HG03045 (cell line): ENCODE data around the gene HERPUD2.
A peak's percentile ranks its signal among the peaks of the same experiment; 100 is the strongest.
"Not testable (repeated sequence)": the region's sequence is repeated elsewhere in the genome, so short reads cannot be mapped to it uniquely, and the experiment has no call there.

ENCODE experiments used
- ATAC-seq: cut with Tn5 transposase; IDR thresholded peaks from one replicate; pipeline ENCODE4 v1.9.1; 2021; ENCODE audit warnings: mild to moderate bottlenecking, moderate library complexity; ENCODE audit not compliant: unreplicated experiment

HERPUD2 gene

DNA sequence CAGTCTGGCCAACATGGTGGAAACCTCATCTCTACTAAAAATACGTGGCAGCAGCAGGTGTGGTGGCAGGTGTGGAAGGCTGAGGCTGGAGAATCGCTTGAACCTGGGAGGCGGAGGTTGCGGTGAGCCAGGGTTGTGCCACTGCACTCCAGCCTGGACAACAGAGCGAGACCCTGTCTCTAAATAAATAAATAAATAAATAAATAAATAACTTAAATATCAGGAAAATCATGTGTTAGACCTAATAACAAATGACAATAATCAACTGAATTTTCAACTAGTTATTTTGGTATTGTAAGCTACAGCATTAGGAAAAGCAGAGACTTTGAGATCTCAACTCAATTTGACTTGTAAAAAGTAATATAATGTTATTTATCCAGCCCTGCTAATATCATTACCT, 9.2 kb downstream of the HERPUD2 start:
- no peak for ATAC-seq

DNA sequence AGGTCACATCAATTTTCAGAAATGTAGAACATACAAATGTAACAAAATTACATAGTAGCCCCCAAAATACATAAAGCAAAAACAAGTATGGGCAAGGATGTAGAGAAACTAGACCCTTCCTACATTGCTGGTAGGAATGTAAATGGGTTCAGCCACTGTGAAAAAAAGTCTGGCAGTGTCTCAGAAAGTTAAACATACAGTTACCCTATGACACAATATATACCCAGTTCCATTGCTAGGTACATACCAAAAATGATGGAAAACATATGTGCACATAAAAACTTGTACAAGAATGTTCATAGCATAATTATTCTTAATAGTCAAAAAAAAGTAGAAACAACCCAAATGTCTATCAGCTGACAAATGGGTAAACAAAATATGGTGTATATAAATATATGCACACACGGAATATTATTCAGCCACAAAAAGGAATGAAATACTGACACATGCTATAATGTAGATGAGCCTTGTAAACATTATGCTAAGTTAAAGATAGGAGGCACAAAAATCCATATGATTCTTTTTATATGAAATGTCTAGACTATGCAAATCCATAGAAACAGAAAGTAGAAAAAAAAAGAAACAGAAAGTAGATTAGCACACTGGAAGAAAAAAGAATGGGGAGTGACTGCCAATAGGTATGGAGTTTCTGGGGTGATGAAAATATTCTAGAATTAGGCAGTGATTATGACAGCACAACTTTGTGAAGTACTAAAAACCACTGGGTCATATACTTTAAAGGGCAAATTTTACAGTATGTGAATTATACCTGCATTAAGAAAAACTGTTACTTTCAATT, 13.5 kb downstream of the HERPUD2 start:
- ATAC-seq, result peak; percentile 69

DNA sequence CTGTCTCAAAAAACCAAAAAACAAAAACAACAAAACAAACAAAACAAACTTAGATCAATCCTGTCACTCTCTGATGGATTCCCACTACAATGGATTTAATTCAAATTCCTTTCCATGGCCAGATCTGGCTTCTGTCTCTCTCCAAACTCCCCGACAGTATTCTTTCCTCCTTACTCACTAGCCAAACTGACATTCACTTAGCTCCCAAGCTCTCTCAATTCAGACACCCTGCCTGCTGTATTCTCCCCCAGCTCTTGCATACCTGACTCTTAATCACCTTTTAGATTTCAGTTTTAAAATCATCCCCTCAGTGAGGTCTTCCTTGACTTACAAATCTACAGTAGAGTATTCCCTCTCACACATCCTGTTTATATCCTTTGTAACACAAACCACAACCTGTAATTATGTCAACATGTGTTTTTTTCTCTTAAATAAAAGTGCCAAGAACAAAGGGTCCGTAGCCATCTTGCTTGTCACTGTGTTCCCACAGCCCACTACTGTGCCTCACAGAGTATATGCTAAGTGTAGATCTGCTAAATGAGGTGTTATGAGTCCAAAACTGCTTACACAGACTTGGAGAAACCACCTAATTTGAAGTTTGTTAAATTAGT, 14.4 kb downstream of the HERPUD2 start:
- ATAC-seq, result no peak

DNA sequence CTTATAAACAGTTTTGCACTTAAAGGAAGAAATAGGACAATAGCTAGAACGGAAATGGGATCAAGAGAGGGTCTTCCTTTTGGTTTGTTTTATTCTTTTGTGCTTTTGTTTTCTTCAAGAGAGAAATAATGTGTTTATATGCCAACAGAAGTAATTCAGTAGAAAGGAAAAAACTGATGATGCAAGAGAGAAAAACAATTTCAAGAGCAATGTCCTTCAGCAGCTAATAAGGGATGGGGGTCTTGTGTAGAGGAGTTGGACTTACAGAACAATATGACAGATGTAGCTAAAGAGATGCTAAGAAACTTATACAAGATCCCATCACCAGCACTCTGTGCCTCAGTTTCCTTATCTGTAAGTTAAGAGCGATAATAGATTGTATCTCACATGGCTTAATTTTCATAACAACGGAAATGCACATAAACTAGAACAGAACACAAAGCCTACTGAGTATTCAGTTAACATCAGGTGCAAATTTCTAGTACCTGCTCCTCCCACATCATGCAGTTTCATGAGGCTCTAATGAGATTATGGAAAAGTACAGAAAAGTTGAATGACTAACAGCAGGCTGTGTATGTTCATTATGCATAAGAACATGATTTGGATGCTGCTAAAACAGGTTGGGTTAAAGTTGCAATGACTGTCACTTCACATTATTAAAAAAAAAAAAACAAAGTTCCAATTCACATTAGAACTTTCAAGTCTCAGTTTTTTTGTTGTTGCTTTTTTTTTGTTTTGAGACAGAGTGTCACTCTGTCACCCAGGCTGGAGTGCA, 17.2 kb downstream of the HERPUD2 start:
- no peak for ATAC-seq

DNA sequence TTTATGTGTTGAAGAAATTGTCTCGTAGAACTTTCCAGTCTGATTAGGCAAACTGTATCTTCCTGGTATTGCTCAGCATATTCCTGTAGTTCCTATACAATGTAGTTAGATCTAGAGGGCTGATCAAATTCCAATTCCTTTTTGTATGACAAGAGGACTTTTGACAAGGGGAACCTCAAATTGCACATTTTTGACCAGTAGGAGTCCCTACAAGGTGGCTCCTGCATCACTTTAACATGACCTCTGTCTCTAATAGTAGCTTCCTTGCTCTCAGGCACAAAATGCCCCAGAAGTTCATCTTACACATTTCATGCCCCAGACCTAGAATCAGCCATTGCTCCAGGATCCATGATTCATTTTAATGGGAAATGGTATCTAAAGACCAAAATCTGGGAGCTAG, 18.7 kb downstream of the HERPUD2 start:
- ATAC-seq, result no peak

DNA sequence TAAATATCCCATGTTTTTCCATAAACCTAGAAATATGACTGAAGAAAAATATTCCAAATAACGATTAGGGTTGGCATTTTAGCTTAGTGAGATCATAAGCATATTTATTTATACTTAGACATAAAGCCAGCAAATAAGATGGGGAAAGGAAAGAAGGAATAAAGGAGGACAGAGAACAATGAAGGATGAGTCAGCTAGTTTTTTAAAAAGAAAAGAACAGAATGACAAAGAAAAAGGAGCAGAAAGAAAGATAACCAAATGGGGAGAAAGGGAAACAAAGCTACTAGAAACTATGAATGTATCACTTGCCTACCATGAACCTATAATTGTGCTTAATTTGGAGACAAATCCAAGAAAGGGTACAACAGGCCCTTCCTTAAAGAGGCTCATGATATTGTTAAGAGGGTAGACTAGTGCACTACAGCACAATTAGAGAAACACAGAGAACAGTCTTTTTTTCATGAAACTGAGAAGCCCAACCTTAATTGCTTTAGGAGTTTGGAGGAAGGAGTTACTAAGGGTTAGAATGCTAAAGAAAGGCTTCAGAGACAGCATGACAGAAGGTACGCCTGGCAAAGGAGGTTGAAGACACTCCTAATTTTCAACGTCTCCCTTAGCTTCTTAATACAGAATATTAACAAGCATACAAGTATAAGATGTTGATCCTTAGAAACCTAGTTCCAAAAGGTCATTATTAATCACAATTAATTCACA, 23.9 kb downstream of the HERPUD2 start:
- no peak for ATAC-seq

DNA sequence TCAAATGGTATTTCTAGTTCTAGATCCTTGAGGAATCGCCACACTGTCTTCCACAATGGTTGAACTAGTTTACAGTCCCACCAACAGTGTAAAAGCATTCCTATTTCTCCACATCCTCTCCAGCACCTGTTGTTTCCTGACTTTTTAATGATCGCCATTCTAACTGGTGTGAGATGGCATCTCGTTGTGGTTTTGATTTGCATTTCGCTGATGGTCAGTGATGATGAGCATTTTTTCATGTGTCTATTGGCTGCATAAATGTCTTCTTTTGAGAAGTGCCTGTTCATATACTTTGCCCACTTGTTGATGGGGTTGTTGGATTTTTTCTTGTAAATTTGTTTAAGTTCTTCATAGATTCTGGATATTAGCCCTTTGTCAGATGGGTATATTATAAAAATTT, 34.5 kb downstream of the HERPUD2 start:
- not testable (repeated sequence) for ATAC-seq

DNA sequence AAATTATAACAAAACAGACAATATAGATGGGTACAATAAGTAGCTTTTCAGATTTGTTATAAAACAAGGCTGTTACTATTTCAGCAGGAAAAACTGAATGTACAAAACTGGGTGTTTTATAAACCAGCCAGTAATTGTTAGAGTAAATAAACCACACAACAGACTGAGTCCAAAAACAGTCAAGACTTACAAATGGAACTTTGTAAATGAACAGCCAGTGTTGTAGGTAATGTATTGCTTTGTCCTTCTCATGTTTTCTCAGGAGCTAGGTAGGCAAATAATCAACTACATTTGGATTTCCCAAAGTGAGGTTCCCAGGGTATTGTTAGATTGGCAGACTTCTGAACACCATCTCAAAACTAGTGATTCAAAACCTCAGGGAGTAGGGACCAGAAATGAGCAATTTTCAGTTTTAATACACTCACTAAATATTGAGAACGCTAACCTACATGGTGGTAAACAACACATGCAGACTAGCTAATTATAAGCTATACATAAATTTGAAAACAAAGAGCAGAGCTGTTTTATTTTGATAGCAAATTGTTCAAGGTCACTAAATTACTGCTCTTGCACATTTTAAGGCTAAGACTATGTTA, 36.2 kb downstream of the HERPUD2 start:
- no peak for ATAC-seq

DNA sequence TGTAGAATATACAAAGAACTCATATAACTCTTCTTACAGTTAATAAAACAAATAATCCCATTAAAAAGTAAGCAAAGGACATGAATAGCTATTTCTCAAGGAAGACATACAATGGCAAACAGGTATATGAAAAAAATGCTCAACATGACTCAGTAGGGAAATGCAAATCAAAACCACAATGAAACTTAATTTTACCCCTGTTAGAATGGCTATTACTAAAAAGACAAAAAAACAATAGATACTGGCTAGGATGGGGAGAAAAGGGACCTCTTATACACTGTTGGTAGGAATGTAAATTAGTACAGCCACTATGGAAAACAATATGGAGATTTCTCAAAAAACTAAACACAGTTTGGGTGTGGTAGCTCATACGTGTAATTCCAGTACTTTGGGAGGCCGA, 37.8 kb downstream of the HERPUD2 start:
- ATAC-seq, result no peak

DNA sequence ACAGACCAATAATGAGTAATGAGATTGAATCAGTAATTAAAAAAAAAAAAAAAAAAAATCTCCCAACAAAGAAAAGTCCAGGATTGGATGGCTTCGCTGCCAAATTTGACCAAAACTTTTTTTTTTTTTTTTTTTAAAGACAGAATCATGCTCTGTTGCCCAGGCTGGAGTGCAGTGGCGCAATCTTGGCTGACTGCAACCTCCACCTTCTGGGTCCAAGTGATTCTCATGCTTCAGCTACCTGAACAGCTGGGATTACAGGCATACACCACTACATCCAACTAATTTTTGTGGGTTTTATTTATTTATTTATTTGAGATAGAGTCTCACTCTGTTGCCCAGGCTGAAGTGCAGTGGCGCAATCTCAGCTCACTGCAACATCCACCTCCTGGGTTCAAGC, 40.4 kb downstream of the HERPUD2 start:
- not testable (repeated sequence) for ATAC-seq

DNA sequence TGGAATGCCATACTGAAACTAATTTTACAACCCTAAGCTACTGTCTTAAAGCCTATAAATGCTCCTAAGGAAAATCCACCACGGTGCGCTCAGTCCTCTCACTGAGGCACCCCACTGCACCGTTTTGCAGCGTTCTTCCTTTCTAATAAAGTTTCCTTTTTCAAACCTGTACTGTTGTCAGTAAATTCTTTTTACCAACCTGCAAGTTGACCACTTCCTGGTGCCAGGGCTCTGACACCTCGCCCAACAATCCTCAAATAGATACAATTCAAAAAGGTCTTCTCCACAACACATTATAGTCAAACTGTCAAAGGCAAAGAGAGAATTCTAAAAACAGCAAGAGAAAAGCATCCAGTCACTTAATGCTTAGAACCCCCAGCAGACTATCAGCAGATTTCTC, 42.8 kb downstream of the HERPUD2 start:
- no peak for ATAC-seq

DNA sequence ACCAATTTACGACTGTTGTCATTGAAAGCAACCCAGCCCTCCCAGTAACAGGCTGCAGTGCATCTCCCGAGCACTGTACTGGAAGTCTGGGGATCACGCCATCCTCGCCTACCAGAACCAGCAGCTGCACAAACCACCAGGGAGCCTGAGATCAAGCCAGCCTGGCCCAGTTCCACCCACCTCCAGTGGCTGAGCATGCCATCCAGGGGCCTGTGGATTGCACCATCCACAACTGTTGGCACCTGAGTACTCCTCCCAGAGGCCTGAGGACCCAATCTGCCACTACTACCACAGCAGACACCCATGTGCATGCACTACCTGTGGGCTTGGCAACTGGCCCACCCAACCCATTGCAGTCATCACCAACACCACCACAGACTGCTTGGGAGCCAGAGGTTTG, 44.2 kb downstream of the HERPUD2 start:
- no peak for ATAC-seq

DNA sequence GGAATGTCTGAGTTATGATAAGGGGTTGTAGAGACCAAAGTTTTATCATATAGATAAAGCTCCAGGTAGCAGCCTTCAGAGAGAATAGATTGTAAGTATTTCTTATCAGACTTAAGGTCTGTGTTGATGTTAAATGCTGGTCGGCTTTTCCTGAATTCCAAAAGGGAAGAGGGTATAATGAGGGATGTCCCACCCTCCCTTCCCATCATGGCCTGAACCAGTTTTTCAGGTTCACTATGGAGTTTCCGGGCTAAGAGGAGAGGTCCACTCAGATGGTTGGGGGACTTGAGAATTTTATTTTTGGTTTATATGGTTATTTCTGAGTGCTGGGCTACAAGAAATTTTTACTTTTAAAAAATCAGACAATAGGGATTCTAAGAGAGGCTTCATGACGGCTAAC, 45.2 kb downstream of the HERPUD2 start:
- ATAC-seq, result no peak

DNA sequence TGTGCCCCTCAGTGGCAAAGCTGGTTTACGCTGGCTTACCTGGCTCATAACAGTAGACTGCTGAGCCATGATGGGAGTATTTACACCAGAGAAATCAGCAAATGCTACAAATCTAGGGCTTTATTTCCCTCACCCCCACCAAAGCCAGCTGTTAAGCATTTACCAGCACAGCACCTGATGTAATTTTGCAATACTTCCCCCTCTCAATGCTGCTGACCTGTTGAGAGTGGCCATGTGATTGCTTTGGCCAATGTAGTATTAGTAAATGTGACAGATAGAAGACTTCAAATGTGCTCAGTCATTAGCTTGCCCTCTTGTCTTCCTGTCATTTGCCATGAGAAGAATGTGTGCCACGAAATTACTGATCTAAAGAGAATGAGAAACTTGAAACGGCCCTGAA, 46.6 kb downstream of the HERPUD2 start:
- ATAC-seq, result no peak

DNA sequence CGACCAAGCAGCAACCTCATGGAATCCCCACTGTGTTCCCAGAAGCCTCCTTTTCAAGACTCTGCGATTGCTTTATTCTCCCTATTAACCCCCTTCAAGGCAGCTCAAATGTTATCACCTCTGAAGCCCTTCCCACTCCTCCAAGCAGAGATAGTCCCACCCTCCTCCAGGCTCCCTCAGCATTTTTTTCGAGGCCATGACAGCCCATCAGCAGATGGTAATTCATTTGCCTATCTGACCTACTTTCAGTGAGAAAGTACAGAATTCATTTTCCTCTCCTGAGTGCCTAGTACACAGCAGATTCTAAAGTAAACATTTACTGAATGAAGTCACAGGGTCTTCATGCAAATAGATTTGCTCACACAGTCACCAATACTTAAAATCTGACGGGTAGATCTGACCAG, 47.8 kb downstream of the HERPUD2 start:
- no peak for ATAC-seq

DNA sequence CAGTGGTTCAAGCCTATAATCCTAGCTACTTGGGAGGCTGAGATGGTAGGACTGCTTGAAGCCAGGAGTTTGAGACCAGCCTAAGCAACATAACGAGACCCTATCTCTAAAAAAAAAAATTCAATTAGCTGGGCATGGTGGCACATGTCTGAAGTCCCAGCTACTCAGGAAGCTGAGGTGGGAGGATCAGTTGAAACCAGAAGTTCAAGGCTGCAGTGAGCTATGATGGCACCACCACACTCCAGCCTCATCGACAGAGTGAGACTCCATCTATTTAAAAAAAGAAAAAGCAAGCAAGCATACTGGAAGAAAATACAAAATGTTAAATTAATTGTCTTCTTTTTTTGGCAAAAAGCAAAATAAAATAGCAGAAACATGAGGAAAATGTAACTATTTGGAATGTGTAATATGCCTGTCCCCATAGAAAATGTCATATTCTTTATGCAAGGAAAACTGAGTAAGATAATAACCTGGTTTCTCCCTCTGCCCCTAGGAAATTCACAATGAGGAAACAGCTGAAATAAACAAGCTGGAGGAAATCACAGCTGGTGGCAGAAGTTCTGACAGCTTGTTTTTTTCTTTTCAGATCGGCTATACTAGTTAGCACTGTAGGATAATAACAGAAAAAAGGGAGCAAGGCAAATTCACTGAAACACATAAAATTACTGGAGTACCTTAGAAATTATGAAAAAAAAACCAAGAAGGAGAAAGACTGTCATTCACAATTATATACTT, 48.5 kb downstream of the HERPUD2 start:
- no peak for ATAC-seq

DNA sequence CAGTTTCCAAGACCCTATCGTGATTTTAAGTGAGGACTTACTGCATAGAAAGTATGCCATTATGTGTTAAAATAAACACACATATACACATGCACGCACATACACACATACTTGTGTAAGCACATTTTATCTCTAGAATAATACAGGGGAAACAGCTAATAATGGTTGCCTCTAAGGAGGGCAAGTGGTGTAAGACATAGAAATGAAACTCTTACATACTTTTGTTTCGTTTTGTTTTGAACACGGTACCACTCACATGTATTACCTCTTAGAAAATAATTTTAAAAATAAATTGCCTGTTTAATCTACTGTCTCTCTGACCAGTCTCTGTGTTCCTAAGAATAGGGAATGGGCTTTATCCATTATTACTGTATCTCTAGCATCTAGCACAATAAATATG, 49.2 kb downstream of the HERPUD2 start:
- no peak for ATAC-seq

DNA sequence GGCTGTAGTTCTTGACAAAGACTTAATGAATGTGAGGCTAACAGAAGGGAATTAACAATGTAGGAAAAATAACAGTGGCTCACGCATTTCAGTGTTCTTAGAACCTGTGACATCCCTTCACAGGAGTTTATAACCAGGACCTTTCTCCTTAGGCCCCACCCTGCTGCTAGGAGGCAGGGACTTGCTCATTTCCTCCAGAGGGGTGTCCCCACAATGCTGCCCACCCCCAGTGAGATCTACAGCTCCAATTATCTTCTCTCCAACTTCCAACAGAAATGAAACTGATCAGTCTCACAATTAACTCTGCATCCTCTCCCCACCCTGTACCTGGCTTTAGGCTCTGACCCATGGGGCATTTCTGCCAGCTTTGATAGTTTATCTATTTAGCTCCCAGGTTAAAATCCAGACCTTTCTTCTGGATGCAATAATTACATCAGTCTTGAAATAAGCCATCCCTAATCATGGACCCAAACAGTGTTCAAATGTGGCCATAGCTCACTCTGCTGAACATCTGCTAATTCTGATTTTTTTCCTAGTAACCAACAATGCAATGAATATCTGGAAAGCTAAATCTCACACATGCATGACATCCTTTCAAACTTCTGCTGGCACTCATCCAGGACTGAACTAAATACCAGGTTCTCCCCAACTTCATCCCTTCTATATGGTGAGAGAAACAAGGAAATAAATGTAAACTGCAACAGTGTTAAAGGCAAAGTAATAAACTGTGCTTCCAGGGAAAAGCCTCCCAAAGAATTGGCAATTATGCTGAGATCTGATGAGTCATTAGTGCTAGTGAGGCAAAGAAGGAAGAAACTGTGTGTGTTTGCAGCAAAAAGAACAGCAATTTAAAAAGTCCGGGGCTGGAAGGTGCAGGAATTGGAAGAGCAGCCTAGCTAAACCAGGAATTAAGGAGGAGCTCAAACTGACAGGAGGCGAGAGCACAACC, 64.6 kb downstream of the HERPUD2 start:
- no peak for ATAC-seq
